HEK293 (cell line): ENCODE data around the gene FAM78B.

Experiments used
- CTCF ChIA-PET: fragments of 350-600 bp; formaldehyde crosslinking; extraction: SDS; loops from one replicate; lab custom pipeline; 2021; ENCODE audit warnings: antibody characterized with exemption; lab: Yijun Ruan, JAX
- POLR2A ChIA-PET: fragments of 300-600 bp; formaldehyde crosslinking; extraction: SDS; loops from one replicate; lab custom pipeline; 2020; ENCODE audit warnings: antibody characterized with exemption, inconsistent platforms; lab: Yijun Ruan, JAX
- H3K27ac ChIP-seq: fragments of 200-500 bp; sonication (Bioruptor generic); 2 replicates; pipeline ENCODE4 v1.5.1; 2014; ENCODE audit warnings: low read depth, low read length, control low read depth, inconsistent platforms; ENCODE audit errors: extremely low read depth
- H3K36me3 ChIP-seq, 2 experiments: fragments of 200-500 bp in 1 of 2; sonication (Bioruptor generic) in 1 of 2; 1 replicate in 1 of 2; 2 replicates in 1 of 2; pipeline ENCODE4 v1.5.1; 2014 to 2017; ENCODE audit warnings: inconsistent platforms in 2 of 2, low read length in 2 of 2; ENCODE audit not compliant: control insufficient read depth in 2 of 2, insufficient read depth in 1 of 2
- H3K4me1 ChIP-seq: fragments of 200-500 bp; sonication (Bioruptor generic); 2 replicates; pipeline ENCODE4 v1.5.1; 2014; ENCODE audit warnings: mild to moderate bottlenecking, low read length, inconsistent platforms; ENCODE audit not compliant: control insufficient read depth, insufficient read depth
- H3K4me3 ChIP-seq: 2 replicates; pipeline ENCODE4 v1.5.1; 2011; ENCODE audit warnings: low read depth, mild to moderate bottlenecking, control low read depth, low read length, moderate library complexity
- H3K9me3 ChIP-seq: fragments of 200-500 bp; sonication (Bioruptor generic); 2 replicates; pipeline ENCODE4 v1.5.1; 2014; ENCODE audit warnings: low read depth, low read length, inconsistent platforms; ENCODE audit not compliant: control insufficient read depth, insufficient read depth
- GFI1B ChIP-seq: fragments of 450-650 bp; formaldehyde crosslinking; IDR thresholded peaks from 2 replicates; pipeline ENCODE4 v1.5.1; 2016; ENCODE audit warnings: missing biosample characterization, missing genetic modification characterization
- HIC1 ChIP-seq: fragments of 450-650 bp; formaldehyde crosslinking; IDR thresholded peaks from 2 replicates; pipeline ENCODE4 v1.5.1; 2016; ENCODE audit warnings: missing biosample characterization, missing genetic modification characterization
- WT1 ChIP-seq: fragments of 450-650 bp; formaldehyde crosslinking; IDR thresholded peaks from 2 replicates; pipeline ENCODE4 v1.5.1; 2016; ENCODE audit warnings: missing biosample characterization, missing genetic modification characterization
- ZNF18 ChIP-seq: fragments of 450-650 bp; formaldehyde crosslinking; IDR thresholded peaks from 2 replicates; pipeline ENCODE4 v1.5.1; 2016; ENCODE audit warnings: missing biosample characterization, missing genetic modification characterization
- ZNF19 ChIP-seq: fragments of 450-650 bp; formaldehyde crosslinking; IDR thresholded peaks from 2 replicates; pipeline ENCODE4; 2016; ENCODE audit warnings: missing biosample characterization, missing genetic modification characterization, low read depth
- ZNF513 ChIP-seq: fragments of 450-650 bp; IDR thresholded peaks from 2 replicates; pipeline ENCODE4 v1.5.1; 2018; ENCODE audit warnings: missing biosample characterization, missing genetic modification characterization
- ZNF518A ChIP-seq: fragments of 450-650 bp; formaldehyde crosslinking; conservative IDR thresholded peaks from 2 replicates; pipeline ENCODE4 v1.5.1; 2016; ENCODE audit warnings: low read depth, missing biosample characterization, missing genetic modification characterization
- ZNF530 ChIP-seq: fragments of 450-650 bp; formaldehyde crosslinking; IDR thresholded peaks from 2 replicates; pipeline ENCODE4 v1.5.1; 2016; ENCODE audit warnings: low read depth, missing biosample characterization, missing genetic modification characterization
- ZNF629 ChIP-seq: fragments of 450-650 bp; formaldehyde crosslinking; IDR thresholded peaks from 2 replicates; pipeline ENCODE4 v1.5.1; 2017; ENCODE audit warnings: missing biosample characterization, missing genetic modification characterization
- ZNF654 ChIP-seq: fragments of 450-650 bp; formaldehyde crosslinking; IDR thresholded peaks from 2 replicates; pipeline ENCODE4 v1.5.1; 2016; ENCODE audit warnings: low read depth, missing biosample characterization, missing genetic modification characterization
- ZNF777 ChIP-seq: fragments of 450-650 bp; formaldehyde crosslinking; IDR thresholded peaks from 2 replicates; pipeline ENCODE4 v1.5.1; 2017; ENCODE audit warnings: missing biosample characterization, missing genetic modification characterization, borderline replicate concordance
- ZSCAN4 ChIP-seq: fragments of 450-650 bp; formaldehyde crosslinking; IDR thresholded peaks from 2 replicates; pipeline ENCODE4 v1.5.1; 2017; ENCODE audit warnings: missing biosample characterization, missing genetic modification characterization

Gene FAM78B

GRCh38 chr1:166182281-166182680 lies 15.5 kb upstream of the FAM78B start (continued):
- TF ChIP-seq ZNF629 (tag by site-specific recombination) (no peak), ZNF530 (no peak), ZNF513 (tag by site-specific recombination) (no peak), WT1 (tag by site-specific recombination) (no peak)
- TF ChIP-seq, all 188 proteins: peak for 0

- Histone ChIP-seq H3K4me1 (no peaks in the 10 kb centered on the region; the same call in 1 of the 2 replicates), H3K27ac (no peak overlapping the region), H3K4me3 (no peak overlapping the region), H3K9me3 (no peaks in the 10 kb centered on the region), H3K36me3 (no peaks in the 10 kb centered on the region)
- ChIA-PET CTCF (no interaction called here), POLR2A (no interaction called here)
- TF ChIP-seq GFI1B (tag by site-specific recombination) (no peak), ZNF18 (tag by site-specific recombination) (no peak), ZNF654 (tag by site-specific recombination) (no peak), ZSCAN4 (tag by site-specific recombination) (no peak), HIC1 (tag by site-specific recombination) (no peak), ZNF518A (tag by site-specific recombination) (no peak)
Measured at GRCh38 chr1:166176416-166176815, 9.6 kb upstream of the FAM78B start.

GRCh38 chr1:166175032-166175431 lies 8.2 kb upstream of the FAM78B start:
- no peaks in the 10 kb centered on the region for H3K36me3 ChIP-seq
- ChIA-PET CTCF (no interaction called here), POLR2A (no interaction called here)
- H3K27ac ChIP-seq, result no peak overlapping the region
- no peaks in the 10 kb centered on the region for H3K9me3 ChIP-seq
- H3K4me1 ChIP-seq, result no peaks in the 10 kb centered on the region; the same call in 1 of the 2 replicates
- H3K4me3 ChIP-seq, result no peak overlapping the region
- TF ChIP-seq ZNF19 (tag by site-specific recombination) (no peak), ZNF777 (no peak), ZNF629 (tag by site-specific recombination) (no peak)
